Right lobe of liver (tissue), 4 donors: Measurements from ENCODE around the gene C16orf92.

Experiments
- CTCF ChIP-seq, 4 donors: fragments of 200-600 bp in 3 of 4; fragments of 450-650 bp in 1 of 4; IDR thresholded peaks; one replicate each; pipeline versions ENCODE4 v1.5.1 to v1.8.0; 2016 to 2022; ENCODE audit warnings: antibody characterized with exemption in 4 of 4, mild to moderate bottlenecking in 2 of 4
- POLR2A ChIP-seq: fragments of 450-650 bp; IDR thresholded peaks from one replicate; pipeline ENCODE4 v1.6.1; 2017; ENCODE audit warnings: antibody characterized with exemption, mild to moderate bottlenecking
- donor health status: DM: no; HTN: no; CAD: no.
- donor health status: DM: no; HTN: no; CAD: no.
- donor health status: DM: no; HTN: yes; CAD: no.

GRCh38 chr16:30060836-30061554 is 38.0 kb downstream of the C16orf92 start:
- TF ChIP-seq CTCF (IDR thresholded peaks at IDR 0.05) (no peak), POLR2A (no peak)
